Prostate gland (tissue), 2 donors: Measurements from ENCODE around the gene ESPN. TPM values are rescaled to one million over a fixed set of nuclear protein-coding genes. Genes with fewer than 3 reads are reported as not detected.

Experiments
- DNase-seq: peaks from one replicate; pipeline ENCODE4 v3.0.0-alpha.2; 2019; ENCODE audit warnings: low spot score
- H3K27ac ChIP-seq, 2 donors: fragments of 200-600 bp; sonication (generic); 2 replicates each; pipeline ENCODE4 v1.5.1; 2017 to 2019
- H3K27me3 ChIP-seq: fragments of 200-600 bp; sonication (generic); replicated peaks from 2 replicates; pipeline ENCODE4 v1.5.1; 2019; ENCODE audit not compliant: insufficient read depth
- H3K36me3 ChIP-seq, 2 donors: fragments of 200-600 bp; sonication (generic); 1 replicate in 1 of 2; 2 replicates in 1 of 2; pipeline versions ENCODE4 v1.5.1 to v1.8.1; 2017 to 2019
- H3K4me1 ChIP-seq: fragments of 200-600 bp; sonication (generic); replicated peaks from 2 replicates; pipeline ENCODE4 v1.5.1; 2019
- H3K4me3 ChIP-seq, 2 donors: fragments of 200-600 bp; sonication (generic); 2 replicates each; pipeline ENCODE4 v1.5.1; 2017 to 2019
- H3K9me3 ChIP-seq: fragments of 200-600 bp; sonication (generic); 2 replicates; pipeline ENCODE4 v1.5.1; 2017
- POLR2A ChIP-seq: fragments of 450-650 bp; IDR thresholded peaks from one replicate; pipeline ENCODE4 v1.6.1; 2016; ENCODE audit warnings: antibody characterized with exemption, mild to moderate bottlenecking
- POLR2AphosphoS5 ChIP-seq: sonication (generic); formaldehyde crosslinking; IDR thresholded peaks from one replicate; pipeline ENCODE4 v1.6.1; 2017; ENCODE audit warnings: antibody characterized with exemption
- WGBS: methylation state at CpG from one replicate; pipeline ENCODE4 v1.1.5; 2018; 5-methylcytosine and 5-hydroxymethylcytosine counted together
- intact Hi-C: fragments of 100-400 bp; cut with DNase I; formaldehyde crosslinking; loops from one replicate; pipeline ENCODE4 v1.14.2; 2022
- total RNA-seq, 2 donors: library from RNA; depleted of rRNA; stranded (reverse); fragments of >200 nt; gene quantifications; one replicate each; pipeline ENCODE4 v1.1.0, GENCODE V29; 2016
- TF ChIP-seq, protein P1 (sequence below), 4 experiments: fragments of 200-600 bp in 2 of 4; fragments of 450-650 bp in 2 of 4; sonication (generic) in 2 of 4; IDR thresholded peaks; 1 replicate in 3 of 4; 2 replicates in 1 of 4; pipeline ENCODE4 v1.5.1; 2016 to 2019; ENCODE audit warnings: antibody characterized with exemption in 4 of 4, mild to moderate bottlenecking in 2 of 4, moderate library complexity in 2 of 4

ESPN gene
- total RNA-seq, 2 donors from 2014 or later, result 19.7 to 257 TPM

DNA sequence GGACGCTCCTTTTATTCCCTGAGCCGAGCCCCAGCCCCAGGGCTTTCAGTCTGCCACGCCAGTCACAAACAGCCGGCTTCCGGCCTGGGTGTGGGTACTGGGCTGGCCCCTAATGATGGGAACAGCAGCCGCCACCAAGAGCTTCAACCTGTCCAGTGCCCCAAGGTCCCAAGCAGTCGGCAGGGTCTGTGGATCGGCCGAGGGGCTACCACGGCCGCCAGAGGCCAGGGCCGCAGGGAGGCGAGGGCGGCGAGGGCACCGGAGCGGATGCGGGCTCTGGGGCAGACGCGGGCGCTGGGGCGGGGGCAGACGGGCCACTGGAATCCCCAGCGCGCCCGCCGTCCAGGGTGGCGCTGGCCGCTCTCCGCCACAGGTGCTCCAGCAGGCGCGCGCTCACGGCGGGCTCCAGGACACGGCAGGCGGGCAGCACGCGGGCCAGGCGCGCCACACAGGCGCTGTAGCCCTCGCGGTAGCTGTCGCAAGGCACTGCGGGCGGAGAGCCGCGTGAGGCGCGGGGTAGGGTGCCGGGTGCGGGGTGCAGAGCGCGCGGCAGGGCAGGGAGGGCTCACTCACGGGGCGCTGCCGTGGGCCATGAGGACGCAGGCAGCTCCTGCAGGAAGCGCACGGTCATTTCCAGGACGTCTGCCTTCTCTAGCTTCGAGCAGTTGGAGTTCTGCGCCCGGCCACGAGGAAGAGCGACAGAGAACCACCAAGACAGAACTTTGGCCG lies 5.7 kb upstream of the ESPN start:
- peak overlapping the region; percentile 23 to 39 for H3K4me3 ChIP-seq
- no peak for TF ChIP-seq POLR2A
- no peak for TF ChIP-seq POLR2AphosphoS5
- TF ChIP-seq, protein P1, sequence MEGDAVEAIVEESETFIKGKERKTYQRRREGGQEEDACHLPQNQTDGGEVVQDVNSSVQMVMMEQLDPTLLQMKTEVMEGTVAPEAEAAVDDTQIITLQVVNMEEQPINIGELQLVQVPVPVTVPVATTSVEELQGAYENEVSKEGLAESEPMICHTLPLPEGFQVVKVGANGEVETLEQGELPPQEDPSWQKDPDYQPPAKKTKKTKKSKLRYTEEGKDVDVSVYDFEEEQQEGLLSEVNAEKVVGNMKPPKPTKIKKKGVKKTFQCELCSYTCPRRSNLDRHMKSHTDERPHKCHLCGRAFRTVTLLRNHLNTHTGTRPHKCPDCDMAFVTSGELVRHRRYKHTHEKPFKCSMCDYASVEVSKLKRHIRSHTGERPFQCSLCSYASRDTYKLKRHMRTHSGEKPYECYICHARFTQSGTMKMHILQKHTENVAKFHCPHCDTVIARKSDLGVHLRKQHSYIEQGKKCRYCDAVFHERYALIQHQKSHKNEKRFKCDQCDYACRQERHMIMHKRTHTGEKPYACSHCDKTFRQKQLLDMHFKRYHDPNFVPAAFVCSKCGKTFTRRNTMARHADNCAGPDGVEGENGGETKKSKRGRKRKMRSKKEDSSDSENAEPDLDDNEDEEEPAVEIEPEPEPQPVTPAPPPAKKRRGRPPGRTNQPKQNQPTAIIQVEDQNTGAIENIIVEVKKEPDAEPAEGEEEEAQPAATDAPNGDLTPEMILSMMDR (IDR thresholded peaks at IDR 0.05), result no peak
- peaks cover 13% of the 10 kb centered on the region for H3K4me1 ChIP-seq
- H3K36me3 ChIP-seq, result no peaks in the 10 kb centered on the region
- no peak for DNase-seq
- intact Hi-C loops, result no loop called here
- no peaks in the 10 kb centered on the region for H3K9me3 ChIP-seq
- WGBS, result 10% methylated on average over 69 of the region's 69 CpGs
- no peak overlapping the region for H3K27ac ChIP-seq
- no peaks in the 10 kb centered on the region for H3K27me3 ChIP-seq

DNA sequence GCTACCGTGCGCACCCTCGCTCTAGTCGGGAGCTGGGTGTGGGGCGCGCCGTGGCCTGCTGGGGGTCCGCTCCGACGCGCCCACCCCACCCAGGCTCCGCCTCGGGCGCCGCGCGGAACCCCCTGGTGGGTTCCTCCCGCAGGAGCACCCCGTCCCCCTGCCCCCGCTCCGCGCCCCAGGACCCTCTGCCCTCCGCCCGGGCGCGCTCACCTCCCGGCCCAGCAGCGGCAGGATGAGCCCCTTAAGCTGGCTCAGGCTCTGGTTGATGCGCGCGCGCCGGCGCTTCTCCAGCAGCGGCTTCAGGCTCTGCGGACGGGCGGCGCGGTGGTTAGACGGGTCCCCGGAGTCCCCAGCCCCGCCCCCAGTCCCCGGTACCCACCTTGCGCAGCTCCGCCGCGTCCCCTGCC lies 5.2 kb upstream of the ESPN start:
- intact Hi-C loops, result no loop called here
- Histone ChIP-seq H3K4me3 (peak overlapping the region; percentile 23 to 39), H3K9me3 (no peaks in the 10 kb centered on the region), H3K4me1 (peaks cover 14% of the 10 kb centered on the region), H3K36me3 (no peaks in the 10 kb centered on the region), H3K27ac (no peak overlapping the region), H3K27me3 (no peaks in the 10 kb centered on the region)
- 1% methylated on average over 10 of the region's 48 CpGs for WGBS
- DNase-seq, result no peak
- TF ChIP-seq POLR2A (no peak), POLR2AphosphoS5 (no peak)
- TF ChIP-seq, protein P1 (IDR thresholded peaks at IDR 0.05), result no peak

DNA sequence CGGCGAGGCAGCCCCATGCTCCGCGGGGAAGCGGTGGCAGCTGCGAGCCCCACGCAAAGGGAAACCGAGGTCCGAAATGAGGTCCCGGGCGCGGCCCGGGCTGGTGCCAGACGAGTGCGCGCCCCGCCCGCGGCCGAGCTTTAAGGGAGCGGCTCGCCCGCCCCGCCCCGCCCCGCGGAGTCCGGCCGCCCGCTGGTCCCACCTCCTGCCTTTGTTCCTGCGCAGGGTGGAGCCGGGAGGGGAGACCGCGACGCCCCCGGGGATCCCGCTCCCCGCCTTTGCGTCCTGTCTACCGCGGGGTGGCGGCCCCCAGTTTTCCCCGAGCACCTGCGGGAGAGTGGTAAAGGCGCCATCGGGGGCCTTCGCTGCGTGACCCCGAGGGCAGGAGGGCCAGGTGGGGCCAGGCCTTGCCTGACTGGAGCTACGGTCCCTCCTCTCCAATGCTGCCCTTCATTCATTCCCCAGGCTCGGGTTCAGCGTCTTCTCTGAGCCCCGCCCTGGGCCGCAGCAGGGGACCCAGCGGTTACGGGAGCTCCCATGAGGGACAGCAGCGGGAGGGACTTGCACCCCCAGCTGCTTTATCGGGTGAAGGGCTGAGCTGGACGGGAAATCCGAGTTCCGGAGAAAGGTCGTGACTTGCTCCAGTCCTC lies 4.6 kb upstream of the ESPN start, which contains the start of gene HES2:
HES2 (minus strand) TSS at position 116 of the 650 bp plus-strand sequence; CDS start at position 17, 99 bp downstream.
- H3K36me3 ChIP-seq, result no peaks in the 10 kb centered on the region
- DNase-seq, result no peak
- no peaks in the 10 kb centered on the region for H3K27me3 ChIP-seq
- H3K4me3 ChIP-seq, result peak within 1 kb of the TSS; percentile 23 to 39
- H3K9me3 ChIP-seq, result no peaks in the 10 kb centered on the region
- intact Hi-C loops, result no loop called here
- TF ChIP-seq, protein P1 (IDR thresholded peaks at IDR 0.05), result no peak
- TF ChIP-seq POLR2A, result peak; percentile 46
- WGBS, result 4% methylated on average over 42 of the region's 62 CpGs
- no peak within 1 kb of the TSS for H3K27ac ChIP-seq
- peaks cover 16% of the 10 kb centered on the region for H3K4me1 ChIP-seq

DNA sequence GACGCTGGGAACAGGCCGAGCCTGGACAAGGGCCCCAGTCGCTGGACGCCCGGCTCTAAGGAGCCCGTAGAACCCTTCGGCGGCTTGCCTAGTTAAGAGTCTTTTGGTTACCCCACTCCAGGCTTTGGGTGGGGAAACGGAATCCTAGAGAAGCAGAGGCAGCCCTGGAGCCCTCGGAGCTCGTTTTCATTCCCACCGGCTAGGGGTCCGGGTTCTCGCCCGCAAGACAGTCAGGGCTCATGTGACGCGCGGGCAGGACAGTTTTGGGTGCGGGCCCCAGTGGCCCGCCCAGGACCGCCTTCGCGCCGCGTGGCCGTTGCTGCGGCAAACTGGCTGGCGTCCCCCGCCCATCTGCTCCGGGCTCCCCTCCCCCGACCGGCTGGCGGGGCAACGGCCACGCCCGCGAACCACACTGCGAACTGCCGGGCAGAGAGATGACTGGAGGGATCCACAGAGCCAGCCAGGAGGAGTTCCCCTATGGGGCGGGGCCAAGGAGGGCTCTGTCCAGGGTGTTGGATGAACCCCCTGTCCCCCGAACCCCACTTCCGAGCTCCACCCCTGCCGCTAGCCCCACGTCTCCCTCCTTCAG lies 4.0 kb upstream of the ESPN start:
- no peaks in the 10 kb centered on the region for H3K27me3 ChIP-seq
- TF ChIP-seq POLR2AphosphoS5 (no peak), POLR2A (no peak)
- TF ChIP-seq, protein P1 (IDR thresholded peaks at IDR 0.05), result no peak
- intact Hi-C loops, result no loop called here
- H3K4me1 ChIP-seq, result peaks cover 18% of the 10 kb centered on the region
- H3K27ac ChIP-seq, result no peak overlapping the region
- 24% methylated on average over 27 of the region's 44 CpGs for WGBS
- H3K9me3 ChIP-seq, result no peaks in the 10 kb centered on the region
- H3K36me3 ChIP-seq, result no peaks in the 10 kb centered on the region
- H3K4me3 ChIP-seq, result no peak overlapping the region
- DNase-seq, result no peak
